ENCODE results near the gene TTC21B.

GRCh38 chr2:165870346-165870745, 83.2 kb downstream of the TTC21B start:
- TF ChIP-seq EP300 (IDR thresholded peaks at IDR 0.05; ENCODE audit: borderline replicate concordance) (no peak), FOXM1 (IDR thresholded peaks at IDR 0.05; ENCODE audit: borderline replicate concordance, low read depth) (no peak), TAF1 (IDR thresholded peaks at IDR 0.05; ENCODE audit: low read depth) (no peak), CEBPB (IDR thresholded peaks at IDR 0.05) (no peak), USF1 (IDR thresholded peaks at IDR 0.05) (no peak), REST (IDR thresholded peaks at IDR 0.05; ENCODE audit: low read depth) (no peak), EGR1 (IDR thresholded peaks at IDR 0.05) (no peak), TCF12 (IDR thresholded peaks at IDR 0.05; ENCODE audit: low read depth) (no peak), TEAD4 (IDR thresholded peaks at IDR 0.05) (no peak), YY1 (IDR thresholded peaks at IDR 0.05; ENCODE audit: low read depth) (no peak), MAX (IDR thresholded peaks at IDR 0.05) (no peak), RAD21 (IDR thresholded peaks at IDR 0.05; ENCODE audit: low read depth) (no peak), NFIC (IDR thresholded peaks at IDR 0.05) (no peak), ZBTB7A (IDR thresholded peaks at IDR 0.05; ENCODE audit: low read depth) (no peak)
